DND-41 (cell line): ENCODE results near the gene AUH.

Experiments used
- ATAC-seq: fragments of 200-7000 bp; cut with Tn5 transposase; 3 replicates; pipeline ENCODE4 v1.9.1; 2021; ENCODE audit warnings: low read depth; ENCODE audit not compliant: insufficient read depth
- DNase-seq: peaks from one replicate; pipeline ENCODE4 v3.0.0-alpha.2; 2020
- H2AFZ ChIP-seq: 2 replicates; pipeline ENCODE4 v1.6.0; 2012; ENCODE audit warnings: low read depth, low read length
- H3K27ac ChIP-seq: 2 replicates; pipeline ENCODE4 v1.5.1; 2012; ENCODE audit warnings: low read length, inconsistent platforms
- H3K27me3 ChIP-seq: fragments of 200-600 bp; sonication (generic); 2 replicates; pipeline ENCODE4 v1.6.0; 2012; ENCODE audit warnings: low read length, mild to moderate bottlenecking, inconsistent platforms; ENCODE audit not compliant: insufficient read depth, poor library complexity
- H3K36me3 ChIP-seq: 2 replicates; pipeline ENCODE4 v1.5.1; 2012; ENCODE audit warnings: low read length, inconsistent platforms; ENCODE audit not compliant: insufficient read depth
- H3K4me1 ChIP-seq: 2 replicates; pipeline ENCODE4 v1.5.1; 2012; ENCODE audit warnings: mild to moderate bottlenecking, low read length; ENCODE audit not compliant: insufficient read depth
- H3K4me2 ChIP-seq: 2 replicates; pipeline ENCODE4 v1.6.0; 2012; ENCODE audit warnings: mild to moderate bottlenecking, moderate library complexity, low read length, inconsistent platforms; ENCODE audit not compliant: insufficient read depth
- H3K4me3 ChIP-seq, 2 experiments: fragments of 200-600 bp in 1 of 2; shearing (Covaris generic) in 1 of 2; 2 replicates each; pipeline ENCODE4 v1.5.1; 2012 to 2016; ENCODE audit warnings: inconsistent platforms in 2 of 2, low read length in 2 of 2, mild to moderate bottlenecking in 2 of 2, low read depth in 1 of 2, moderate library complexity in 1 of 2
- H3K79me2 ChIP-seq: 2 replicates; pipeline ENCODE4 v1.6.0; 2012; ENCODE audit warnings: low read length, inconsistent platforms; ENCODE audit not compliant: insufficient read depth
- H3K9ac ChIP-seq: 2 replicates; pipeline ENCODE4 v1.6.0; 2012; ENCODE audit warnings: low read depth, mild to moderate bottlenecking, inconsistent platforms, low read length, moderate library complexity
- H3K9me3 ChIP-seq: 2 replicates; pipeline ENCODE4 v1.5.1; 2012; ENCODE audit warnings: low read length, moderate library complexity, mild to moderate bottlenecking, inconsistent platforms; ENCODE audit not compliant: insufficient read depth, severe bottlenecking
- H4K20me1 ChIP-seq: 2 replicates; pipeline ENCODE4 v1.6.0; 2012; ENCODE audit warnings: low read length; ENCODE audit not compliant: insufficient read depth
- CTCF ChIP-seq: IDR thresholded peaks from 2 replicates; pipeline ENCODE4 v1.5.1; 2012; ENCODE audit warnings: borderline replicate concordance, low read length, moderate library complexity, mild to moderate bottlenecking; ENCODE audit not compliant: poor library complexity, severe bottlenecking; ENCODE audit errors: extremely low read depth
- EZH2 ChIP-seq: IDR thresholded peaks from 3 replicates; pipeline ENCODE4 v1.6.1; 2012; ENCODE audit warnings: borderline replicate concordance, low read depth, mild to moderate bottlenecking, moderate library complexity, low read length, inconsistent platforms; ENCODE audit not compliant: severe bottlenecking

The AUH gene

GRCh38 chr9:91361291-91362050, at the start of gene AUH:
Gene AUH (minus strand): TSS chr9:91361918. CDS start chr9:91361889, 29 bp downstream.
- Histone ChIP-seq H2AFZ (peak within 1 kb of the TSS; percentile 98), H3K27ac (peak within 1 kb of the TSS; percentile 77), H3K27me3 (no peaks in the 10 kb centered on the region), H3K4me3 (peak within 1 kb of the TSS; percentile 86 to 98), H4K20me1 (no peaks in the 10 kb centered on the region; the same call in 1 of the 2 replicates), H3K4me2 (peak within 1 kb of the TSS; percentile 90), H3K9me3 (no peaks in the 10 kb centered on the region), H3K9ac (peak within 1 kb of the TSS; percentile 91), H3K79me2 (peaks cover 37% of the 10 kb centered on the region), H3K4me1 (peaks cover 26% of the 10 kb centered on the region), H3K36me3 (no peaks in the 10 kb centered on the region; the same call in 1 of the 2 replicates)
- ATAC-seq: peak; percentile 92
- peak; percentile 80 for DNase-seq
- TF ChIP-seq CTCF (no peak), EZH2 (no peak)

GRCh38 chr9:91411096-91411771, 49.5 kb upstream of the AUH start:
- ATAC-seq: no peak
- no peaks in the 10 kb centered on the region for H3K9me3 ChIP-seq
- no peak overlapping the region for H3K4me2 ChIP-seq
- no peak overlapping the region for H3K4me3 ChIP-seq
- H3K27ac ChIP-seq: no peak overlapping the region
- H3K79me2 ChIP-seq: peaks cover 2% of the 10 kb centered on the region; the same call in 1 of the 2 replicates
- H4K20me1 ChIP-seq: no peaks in the 10 kb centered on the region
- H3K4me1 ChIP-seq: no peaks in the 10 kb centered on the region
- no peak for DNase-seq
- no peak overlapping the region for H2AFZ ChIP-seq
- H3K36me3 ChIP-seq: peaks cover 7% of the 10 kb centered on the region; the same call in 1 of the 2 replicates
- H3K27me3 ChIP-seq: no peaks in the 10 kb centered on the region
- H3K9ac ChIP-seq: no peak overlapping the region
- TF ChIP-seq CTCF (no peak), EZH2 (no peak)

GRCh38 chr9:91410161-91410560, 48.4 kb upstream of the AUH start:
- Histone ChIP-seq H3K4me3 (no peak overlapping the region), H3K27ac (no peak overlapping the region), H3K9ac (no peak overlapping the region), H3K27me3 (no peaks in the 10 kb centered on the region), H3K36me3 (peaks cover 7% of the 10 kb centered on the region; the same call in 1 of the 2 replicates), H2AFZ (no peak overlapping the region), H3K4me2 (no peak overlapping the region), H3K9me3 (no peaks in the 10 kb centered on the region), H3K79me2 (peaks cover under 1% of the 10 kb centered on the region; the same call in 1 of the 2 replicates), H3K4me1 (no peaks in the 10 kb centered on the region), H4K20me1 (no peaks in the 10 kb centered on the region)
- TF ChIP-seq EZH2: no peak
- no peak for TF ChIP-seq CTCF
- ATAC-seq (no peak), DNase-seq (no peak)
